Mononuclear cell (primary cell): ENCODE data around the gene THOC5. TPM values are rescaled to one million over a fixed set of nuclear protein-coding genes. Genes with fewer than 3 reads are reported as not detected.

Experiments used
- H3K27me3 ChIP-seq: 2 replicates; pipeline ENCODE4 v1.6.0; 2011; ENCODE audit warnings: low read length, control low read depth; ENCODE audit not compliant: insufficient read depth
- H3K4me1 ChIP-seq: 2 replicates; pipeline ENCODE4 v1.5.1; 2011; ENCODE audit warnings: mild to moderate bottlenecking, low read length, control low read depth; ENCODE audit not compliant: insufficient read depth
- H3K4me3 ChIP-seq: 2 replicates; pipeline ENCODE4 v1.5.1; 2011; ENCODE audit warnings: mild to moderate bottlenecking, low read length, moderate library complexity
- H3K9me3 ChIP-seq: 2 replicates; pipeline ENCODE4 v1.5.1; 2011; ENCODE audit warnings: low read depth, mild to moderate bottlenecking, control low read depth, low read length
- total RNA-seq: library from RNA; depleted of rRNA; stranded (reverse); fragments of >200 nt; gene quantifications from one replicate; pipeline ENCODE4 v1.2.3, GENCODE V29; 2012

The THOC5 gene
- total RNA-seq, 1 donor, result 27.9 TPM

DNA sequence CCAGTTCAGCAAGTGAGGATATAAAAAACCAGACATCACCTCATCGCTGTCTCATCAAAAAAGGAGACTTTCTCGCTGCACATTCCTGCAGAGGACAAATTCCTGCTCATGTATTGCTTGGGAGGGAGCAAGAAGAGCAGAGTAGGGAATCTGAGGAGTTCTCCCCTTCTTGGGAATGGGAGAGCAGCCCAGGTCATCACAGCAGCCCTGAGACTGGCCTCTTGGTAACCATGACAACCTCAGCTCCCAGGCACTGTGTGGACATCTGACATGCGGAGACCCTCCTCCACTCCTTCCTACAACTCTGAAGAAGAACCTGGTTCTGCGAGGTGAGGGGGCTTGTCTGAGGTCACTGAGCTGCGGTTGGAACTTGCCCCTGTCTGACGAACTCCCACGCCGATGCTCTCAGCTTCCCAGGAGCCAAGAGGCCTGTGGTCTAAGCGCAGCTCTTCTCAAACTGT lies 97.3 kb downstream of the THOC5 start:
- Histone ChIP-seq H3K27me3 (no peaks in the 10 kb centered on the region), H3K4me3 (no peak overlapping the region), H3K4me1 (no peaks in the 10 kb centered on the region), H3K9me3 (no peaks in the 10 kb centered on the region)

Other genes with a start within 250 kb of the THOC5 start
- 7.9 TPM for gene GAS2L1, start 247.1 kb downstream of the THOC5 start, total RNA-seq
- gene RASL10A, start 238.1 kb downstream of the THOC5 start, total RNA-seq, result 0.21 TPM
- gene AP1B1, start 165.2 kb downstream of the THOC5 start, total RNA-seq, result 40.5 TPM
- gene RFPL1, start 115.2 kb downstream of the THOC5 start, total RNA-seq, result not detected
- gene NEFH, start 73.5 kb downstream of the THOC5 start, total RNA-seq, result 0.10 TPM
- 22.4 TPM for gene NIPSNAP1, start 27.4 kb upstream of the THOC5 start, total RNA-seq
- gene NF2, start 49.9 kb upstream of the THOC5 start, total RNA-seq, result 21.7 TPM
- 0.21 TPM for gene CABP7, start 166.2 kb upstream of the THOC5 start, total RNA-seq
- gene ZMAT5, start 213.2 kb upstream of the THOC5 start, total RNA-seq, result 7.7 TPM
- 26.0 TPM for gene UQCR10, start 213.6 kb upstream of the THOC5 start, total RNA-seq